ENCODE measurements around the gene UGT1A7.

The UGT1A7 gene

DNA sequence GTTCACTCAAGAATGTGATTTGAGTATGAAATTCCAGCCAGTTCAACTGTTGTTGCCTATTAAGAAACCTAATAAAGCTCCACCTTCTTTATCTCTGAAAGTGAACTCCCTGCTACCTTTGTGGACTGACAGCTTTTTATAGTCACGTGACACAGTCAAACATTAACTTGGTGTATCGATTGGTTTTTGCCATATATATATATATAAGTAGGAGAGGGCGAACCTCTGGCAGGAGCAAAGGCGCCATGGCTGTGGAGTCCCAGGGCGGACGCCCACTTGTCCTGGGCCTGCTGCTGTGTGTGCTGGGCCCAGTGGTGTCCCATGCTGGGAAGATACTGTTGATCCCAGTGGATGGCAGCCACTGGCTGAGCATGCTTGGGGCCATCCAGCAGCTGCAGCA lies 78.3 kb downstream of the UGT1A7 start, which contains the start of gene UGT1A1:
Gene UGT1A1 (plus strand): TSS at position 228 of the 400 bp plus-strand sequence. CDS start 18 bp downstream, at position 246.
- DNase-seq (ENCODE audit: low read depth in 3 of 3), result no peak

DNA sequence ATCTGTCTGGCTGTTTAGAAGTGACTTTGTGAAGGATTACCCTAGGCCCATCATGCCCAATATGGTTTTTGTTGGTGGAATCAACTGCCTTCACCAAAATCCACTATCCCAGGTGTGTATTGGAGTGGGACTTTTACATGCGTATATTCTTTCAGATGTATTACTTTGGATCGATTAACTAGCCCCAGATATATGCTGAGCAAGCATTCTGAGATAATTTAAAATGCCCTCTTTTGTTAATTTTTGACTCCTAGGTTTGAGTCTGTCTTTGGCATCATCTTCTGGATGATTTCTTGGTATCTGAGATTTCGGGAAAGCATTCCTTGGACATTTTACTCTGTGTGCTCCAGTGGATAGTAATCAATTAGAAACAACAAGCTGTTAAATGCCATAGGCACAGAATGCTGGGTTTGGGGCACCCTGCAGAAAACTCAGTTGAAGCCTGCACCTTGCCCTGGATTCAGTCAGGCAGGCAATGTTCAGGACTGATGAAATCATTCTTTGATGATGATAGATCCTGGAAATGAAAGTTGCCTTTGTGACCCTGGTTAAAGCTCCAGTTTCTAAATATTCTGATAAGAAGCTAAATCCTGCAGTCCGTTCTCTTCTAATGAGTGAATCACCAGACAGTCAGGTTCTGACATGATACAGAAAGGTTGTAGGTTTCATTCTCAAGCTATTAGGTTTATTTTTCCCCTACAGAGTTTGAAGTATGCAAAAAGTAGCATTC lies 79.5 kb downstream of the UGT1A7 start:
- no peak for DNase-seq (ENCODE audit: low read depth in 3 of 3)

DNA sequence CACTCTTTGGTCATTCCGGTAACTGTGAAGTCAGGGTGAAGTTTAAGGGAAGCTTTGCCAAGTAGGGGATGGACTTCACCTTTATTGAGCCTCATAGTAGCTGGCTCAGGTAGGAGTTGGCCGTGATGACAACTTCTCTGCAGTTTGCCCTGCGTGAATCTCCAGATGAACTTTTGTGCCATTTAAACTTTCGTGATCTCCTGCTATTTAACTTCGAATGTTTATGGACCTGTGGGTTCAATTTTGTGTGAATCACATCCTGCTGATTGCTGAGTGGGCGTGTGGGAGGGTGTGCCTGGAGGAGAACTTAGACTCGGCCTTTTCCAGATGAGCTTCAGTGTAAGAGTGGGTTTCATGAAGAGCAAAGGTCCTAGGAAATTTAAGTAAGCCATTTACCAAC lies 82.6 kb downstream of the UGT1A7 start:
- DNase-seq (ENCODE audit: low read depth in 3 of 3), result no peak

DNA sequence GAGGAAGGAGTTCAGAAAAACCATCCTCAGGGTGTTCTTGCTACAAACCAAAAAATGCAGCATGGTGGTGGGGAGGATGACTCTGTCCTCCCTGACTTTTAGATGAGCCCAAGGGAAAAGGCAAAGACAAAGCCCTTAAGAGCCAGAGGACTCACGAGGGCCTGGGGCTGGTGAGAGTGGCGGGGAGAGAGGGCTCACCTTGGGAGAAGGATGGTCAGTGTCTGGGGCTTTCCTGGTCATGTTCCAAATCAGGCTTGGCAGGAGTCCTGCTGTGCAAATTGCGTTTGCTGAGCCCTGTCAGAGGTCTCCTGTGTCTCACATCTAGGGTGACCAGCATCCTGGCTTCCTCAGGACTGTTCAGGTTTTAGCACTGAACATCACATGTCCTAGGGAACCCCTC lies 83.1 kb downstream of the UGT1A7 start:
- DNase-seq (ENCODE audit: low read depth in 3 of 3), result no peak

DNA sequence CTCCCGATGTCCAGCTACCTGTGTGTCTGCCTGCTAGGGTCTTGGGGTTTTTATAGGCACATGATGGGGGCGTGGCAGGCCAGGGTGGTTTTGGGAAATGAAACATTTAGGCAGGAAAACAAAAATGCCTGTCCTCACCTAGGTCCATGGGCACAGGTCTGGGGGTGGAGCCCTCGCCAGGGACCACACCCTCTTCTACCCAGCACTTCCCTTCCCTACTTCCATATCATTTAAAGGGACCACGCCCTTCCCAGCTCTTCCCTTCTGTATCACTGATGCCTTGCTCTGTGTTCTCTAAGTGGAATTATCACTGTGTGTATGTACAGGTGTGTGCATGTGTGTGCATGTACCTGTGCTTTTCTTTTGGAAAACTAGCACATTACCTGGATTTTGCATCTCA lies 84.7 kb downstream of the UGT1A7 start:
- DNase-seq (ENCODE audit: low read depth in 3 of 3), result no peak

DNA sequence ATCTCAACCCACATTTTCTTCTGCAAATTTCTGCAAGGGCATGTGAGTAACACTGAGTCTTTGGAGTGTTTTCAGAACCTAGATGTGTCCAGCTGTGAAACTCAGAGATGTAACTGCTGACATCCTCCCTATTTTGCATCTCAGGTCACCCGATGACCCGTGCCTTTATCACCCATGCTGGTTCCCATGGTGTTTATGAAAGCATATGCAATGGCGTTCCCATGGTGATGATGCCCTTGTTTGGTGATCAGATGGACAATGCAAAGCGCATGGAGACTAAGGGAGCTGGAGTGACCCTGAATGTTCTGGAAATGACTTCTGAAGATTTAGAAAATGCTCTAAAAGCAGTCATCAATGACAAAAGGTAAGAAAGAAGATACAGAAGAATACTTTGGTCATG lies 86.4 kb downstream of the UGT1A7 start:
- no peak for DNase-seq (ENCODE audit: low read depth in 3 of 3)

DNA sequence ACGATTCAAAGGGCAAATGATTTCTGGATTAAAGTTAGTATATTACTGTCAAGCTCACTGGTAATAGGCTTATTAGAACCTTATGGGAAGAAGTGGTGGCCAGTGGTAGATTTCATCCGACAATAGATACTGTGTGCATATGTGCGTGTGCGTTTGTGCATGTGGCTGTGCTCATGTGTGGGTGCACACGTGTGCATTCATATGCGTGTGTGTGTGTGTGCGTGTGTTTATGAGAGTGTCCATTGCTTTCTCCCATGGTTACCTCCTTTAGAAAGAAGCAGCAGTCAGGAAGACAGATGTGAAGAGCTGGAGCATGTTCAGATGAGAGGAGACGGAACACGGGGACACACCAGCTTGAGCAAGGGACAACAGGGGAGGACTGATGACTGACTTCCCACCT lies 87.6 kb downstream of the UGT1A7 start:
- no peak for DNase-seq (ENCODE audit: low read depth in 3 of 3)

DNA sequence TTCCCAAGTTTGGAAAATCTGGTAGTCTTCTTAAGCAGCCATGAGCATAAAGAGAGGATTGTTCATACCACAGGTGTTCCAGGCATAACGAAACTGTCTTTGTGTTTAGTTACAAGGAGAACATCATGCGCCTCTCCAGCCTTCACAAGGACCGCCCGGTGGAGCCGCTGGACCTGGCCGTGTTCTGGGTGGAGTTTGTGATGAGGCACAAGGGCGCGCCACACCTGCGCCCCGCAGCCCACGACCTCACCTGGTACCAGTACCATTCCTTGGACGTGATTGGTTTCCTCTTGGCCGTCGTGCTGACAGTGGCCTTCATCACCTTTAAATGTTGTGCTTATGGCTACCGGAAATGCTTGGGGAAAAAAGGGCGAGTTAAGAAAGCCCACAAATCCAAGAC lies 90.5 kb downstream of the UGT1A7 start:
- DNase-seq (ENCODE audit: low read depth in 3 of 3), result no peak

DNA sequence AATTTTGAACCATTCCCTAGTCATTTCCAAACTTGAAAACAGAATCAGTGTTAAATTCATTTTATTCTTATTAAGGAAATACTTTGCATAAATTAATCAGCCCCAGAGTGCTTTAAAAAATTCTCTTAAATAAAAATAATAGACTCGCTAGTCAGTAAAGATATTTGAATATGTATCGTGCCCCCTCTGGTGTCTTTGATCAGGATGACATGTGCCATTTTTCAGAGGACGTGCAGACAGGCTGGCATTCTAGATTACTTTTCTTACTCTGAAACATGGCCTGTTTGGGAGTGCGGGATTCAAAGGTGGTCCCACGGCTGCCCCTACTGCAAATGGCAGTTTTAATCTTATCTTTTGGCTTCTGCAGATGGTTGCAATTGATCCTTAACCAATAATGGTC lies 90.9 kb downstream of the UGT1A7 start:
- no peak for DNase-seq (ENCODE audit: low read depth in 3 of 3)

DNA sequence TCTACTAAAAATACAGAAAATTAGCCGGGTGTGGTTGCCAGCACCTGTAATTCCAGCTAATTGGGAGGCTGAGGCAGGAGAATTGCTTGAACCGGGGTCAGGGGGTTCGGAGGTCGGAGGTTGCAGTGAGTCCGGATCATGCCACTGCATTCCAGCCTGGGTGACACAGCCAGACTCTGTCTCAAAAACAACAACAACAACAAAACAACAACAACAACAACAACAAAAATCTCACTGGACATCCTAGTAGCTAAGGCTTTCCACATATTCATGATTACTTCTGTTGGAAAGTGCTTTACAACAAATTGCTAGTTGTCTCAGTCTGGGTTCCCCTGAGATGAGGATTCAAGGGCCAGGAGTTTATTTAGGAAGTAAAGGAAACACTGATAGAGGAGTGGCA lies 92.2 kb downstream of the UGT1A7 start:
- no peak for DNase-seq (ENCODE audit: low read depth in 3 of 3)

DNA sequence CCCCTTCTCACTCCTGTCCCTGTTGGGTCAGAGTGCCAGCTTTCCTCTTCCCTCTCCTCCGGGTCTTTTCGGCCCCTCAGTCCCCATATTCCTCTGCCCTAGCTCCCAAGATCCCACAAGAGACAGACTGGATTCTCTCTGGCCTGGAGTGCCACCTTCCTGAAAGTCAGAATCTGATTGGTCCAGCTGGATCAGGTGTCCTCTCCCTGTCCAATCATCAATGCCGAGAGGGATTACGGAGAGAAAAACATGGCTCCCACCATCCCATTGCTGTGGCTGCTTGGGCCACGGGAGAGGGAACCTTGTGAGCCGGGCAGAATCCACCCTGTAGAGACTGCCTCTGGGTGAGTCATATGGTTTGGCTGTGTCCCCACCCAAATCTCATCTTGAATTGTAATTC lies 93.7 kb downstream of the UGT1A7 start:
- no peak for DNase-seq (ENCODE audit: low read depth in 3 of 3)

DNA sequence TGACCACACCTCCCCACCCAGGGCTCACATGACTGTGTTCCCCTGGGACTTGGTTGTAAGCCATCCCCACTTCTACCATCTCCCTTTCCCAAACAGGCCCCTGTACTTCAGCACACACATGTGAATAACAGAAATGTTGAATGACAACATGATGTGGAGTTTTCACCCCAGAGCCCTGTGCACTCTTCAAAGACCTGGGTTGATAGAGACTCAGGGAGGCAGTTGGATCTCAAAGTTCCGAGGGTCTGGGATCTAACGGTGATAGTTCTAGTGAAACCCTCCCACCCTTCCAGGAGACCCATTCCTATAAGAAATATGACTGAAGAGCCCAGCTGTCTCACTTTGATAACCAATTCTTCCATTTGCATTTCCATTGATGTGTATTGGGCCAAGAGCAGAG lies 96.3 kb downstream of the UGT1A7 start, which contains the start of gene MROH2A:
Gene MROH2A (plus strand): TSS at position 301 of the 400 bp plus-strand sequence. CDS start 1,029 bp downstream, outside the sequence.
- DNase-seq (ENCODE audit: low read depth in 3 of 3), result no peak

DNA sequence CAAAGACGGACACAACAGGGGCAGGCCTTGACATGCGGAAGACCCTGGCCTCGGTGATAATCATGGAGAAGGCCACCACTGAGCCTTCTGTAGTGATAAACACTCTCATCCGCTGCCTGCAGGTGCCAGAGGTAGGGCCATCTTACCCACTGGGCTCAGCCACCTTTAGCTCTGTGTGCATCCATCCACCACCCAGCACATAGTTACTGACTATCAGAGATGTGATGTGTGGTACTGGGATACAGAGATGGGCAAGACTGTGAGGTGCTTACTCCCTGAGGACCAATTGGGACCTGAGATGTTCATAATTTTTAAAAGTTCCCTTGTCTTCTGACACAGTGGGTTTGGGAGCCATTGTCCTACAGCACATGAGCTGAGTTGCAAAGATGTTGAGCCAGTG lies 98.0 kb downstream of the UGT1A7 start:
- DNase-seq (ENCODE audit: low read depth in 3 of 3), result no peak

DNA sequence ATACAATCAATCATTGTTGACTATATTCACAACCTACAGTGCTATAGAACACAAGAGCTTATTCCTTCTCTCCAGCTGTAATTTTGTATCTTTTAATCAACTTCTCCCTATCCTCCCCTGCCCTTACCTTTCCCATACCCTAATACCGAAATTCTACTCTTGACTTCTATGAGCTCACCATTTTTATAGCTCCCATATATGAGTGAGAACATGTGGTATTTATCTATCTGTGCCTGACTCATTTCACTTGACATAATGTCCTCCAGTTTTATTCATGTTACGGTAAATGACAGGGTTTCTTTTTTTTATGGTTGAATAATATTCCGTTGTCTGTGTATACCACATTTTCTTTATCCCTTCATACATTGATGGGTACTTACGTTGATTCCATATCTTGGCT lies 99.1 kb downstream of the UGT1A7 start:
- no peak for DNase-seq (ENCODE audit: low read depth in 3 of 3)

DNA sequence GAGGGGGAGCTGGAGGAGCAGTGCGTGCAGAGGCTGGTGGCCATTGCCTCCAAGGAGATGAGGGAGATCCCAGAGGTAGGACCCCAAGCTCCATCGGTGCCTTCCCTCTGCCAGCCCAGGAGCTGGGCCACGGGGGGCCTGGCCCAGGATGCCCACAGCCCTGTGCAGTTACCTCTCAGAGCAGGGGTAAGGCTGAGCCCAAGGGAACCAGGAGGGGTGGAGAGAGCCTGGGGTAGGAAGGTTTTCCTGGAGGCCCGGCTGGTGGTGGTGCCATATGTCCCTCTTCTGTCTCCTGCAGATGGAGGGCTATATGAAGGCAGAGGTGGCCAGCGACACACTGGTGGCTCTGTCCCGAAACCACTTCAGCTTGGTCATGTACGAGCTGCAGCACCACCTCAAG lies 107.9 kb downstream of the UGT1A7 start:
- no peak for DNase-seq (ENCODE audit: low read depth in 3 of 3)

DNA sequence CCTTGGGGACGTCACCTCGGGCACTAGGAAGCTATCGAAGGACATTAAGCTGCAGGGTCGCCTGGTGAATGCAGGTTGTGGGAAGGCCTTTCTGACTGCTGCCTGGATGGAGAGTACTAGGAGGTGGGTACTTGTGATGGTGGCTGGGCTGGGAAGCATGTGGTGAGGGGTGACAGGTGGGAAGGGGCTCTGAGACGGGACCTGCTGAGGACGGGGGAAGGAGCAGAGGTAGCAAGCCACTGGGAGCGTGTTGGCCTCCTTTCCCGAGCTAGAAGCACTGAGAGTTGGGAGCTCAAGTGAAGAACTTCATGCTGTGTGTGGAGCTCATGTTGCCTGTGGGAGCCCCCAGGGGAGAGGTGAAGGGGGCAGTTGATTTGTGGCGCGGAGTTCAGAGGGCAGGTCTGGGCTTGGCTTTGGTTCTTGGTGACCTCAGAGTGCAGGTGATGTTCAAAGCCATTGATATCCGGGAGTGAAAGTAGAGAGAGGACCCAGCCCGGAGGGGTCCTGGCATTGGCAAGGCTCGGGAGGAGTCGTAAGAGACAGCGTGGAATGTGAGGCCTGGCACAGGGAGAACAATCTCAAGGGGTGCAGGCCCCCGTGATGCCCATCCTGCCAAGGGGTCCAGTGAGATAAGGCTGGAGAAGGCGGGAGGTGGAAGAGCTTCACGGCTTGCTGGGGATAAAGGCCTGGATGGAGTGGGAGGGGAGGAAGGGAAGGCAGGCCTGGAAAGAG lies 109.6 kb downstream of the UGT1A7 start:
- DNase-seq (ENCODE audit: low read depth in 3 of 3), result no peak

DNA sequence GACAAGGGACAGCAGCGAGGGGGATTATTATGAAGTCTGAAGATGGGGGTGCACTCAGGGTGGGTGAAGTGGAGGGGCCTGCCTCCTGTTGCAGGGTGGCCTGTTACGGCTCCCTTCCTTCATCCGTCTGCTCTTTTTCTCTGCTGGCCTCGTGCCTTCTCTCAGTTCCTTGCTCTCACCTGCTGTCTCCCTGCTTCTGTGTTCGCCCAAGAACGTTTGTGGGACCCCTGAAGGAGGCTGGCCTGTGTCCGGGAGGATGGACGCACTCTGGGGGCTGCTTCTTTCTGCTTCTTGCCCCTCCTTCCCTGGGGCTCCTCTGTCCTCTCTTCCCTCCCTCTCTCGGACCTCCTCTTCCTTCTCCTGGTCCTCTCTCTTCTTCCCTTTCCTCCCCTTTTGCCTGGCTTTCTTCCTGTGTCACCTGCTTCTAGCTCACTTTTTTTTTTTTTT lies 110.2 kb downstream of the UGT1A7 start:
- no peak for DNase-seq (ENCODE audit: low read depth in 3 of 3)

DNA sequence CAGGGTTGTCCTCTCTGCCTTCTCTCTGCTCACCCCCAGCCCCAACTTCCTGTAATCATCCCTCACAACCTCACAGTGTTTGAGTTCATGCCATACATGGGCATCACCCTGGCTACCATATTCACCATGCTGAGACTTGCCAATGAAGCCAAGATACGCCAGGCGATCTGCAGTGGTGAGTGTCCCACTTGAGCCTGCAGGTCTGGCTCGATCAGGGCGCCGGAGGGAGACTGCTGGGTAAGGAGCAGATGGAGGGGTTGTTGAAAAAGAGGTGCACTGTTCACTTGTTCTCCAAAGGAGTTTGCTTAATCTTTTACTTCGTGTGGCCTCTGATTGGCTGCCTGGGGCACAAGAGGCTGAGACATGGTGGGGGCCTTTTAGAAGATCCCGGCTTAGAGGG lies 111.0 kb downstream of the UGT1A7 start:
- no peak for DNase-seq (ENCODE audit: low read depth in 3 of 3)

DNA sequence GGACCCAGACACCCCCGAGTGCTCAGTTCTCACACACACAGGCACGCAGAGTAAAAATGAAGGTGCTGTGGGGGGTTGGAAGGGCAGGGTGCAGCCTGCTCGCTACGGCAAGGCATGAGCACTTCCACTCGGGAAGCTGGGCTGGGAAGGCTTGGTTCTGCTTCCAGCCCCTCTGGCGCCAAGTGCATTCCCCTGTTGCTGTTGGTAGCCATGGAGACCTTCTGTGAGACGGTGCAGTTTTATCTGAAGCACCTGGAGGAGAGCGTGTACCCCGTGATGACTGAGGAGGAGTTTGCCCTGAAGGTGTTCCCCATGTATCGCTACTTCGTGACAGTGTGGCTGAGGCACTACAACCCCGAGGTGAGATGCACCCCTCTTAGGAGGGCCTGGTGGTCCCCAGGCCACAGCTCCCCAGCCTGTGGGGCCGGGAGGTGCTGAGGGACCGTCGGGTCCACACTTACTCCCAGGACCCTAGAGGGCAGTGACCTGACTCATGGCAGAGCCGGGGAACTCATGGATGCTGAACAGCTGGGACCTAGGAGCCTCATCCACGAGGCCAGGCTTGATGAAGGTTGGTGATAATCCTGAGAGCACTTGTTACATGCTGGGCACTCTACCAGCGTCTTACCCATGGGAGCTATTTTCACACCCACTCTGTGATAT lies 111.9 kb downstream of the UGT1A7 start:
- no peak for DNase-seq (ENCODE audit: low read depth in 3 of 3)

DNA sequence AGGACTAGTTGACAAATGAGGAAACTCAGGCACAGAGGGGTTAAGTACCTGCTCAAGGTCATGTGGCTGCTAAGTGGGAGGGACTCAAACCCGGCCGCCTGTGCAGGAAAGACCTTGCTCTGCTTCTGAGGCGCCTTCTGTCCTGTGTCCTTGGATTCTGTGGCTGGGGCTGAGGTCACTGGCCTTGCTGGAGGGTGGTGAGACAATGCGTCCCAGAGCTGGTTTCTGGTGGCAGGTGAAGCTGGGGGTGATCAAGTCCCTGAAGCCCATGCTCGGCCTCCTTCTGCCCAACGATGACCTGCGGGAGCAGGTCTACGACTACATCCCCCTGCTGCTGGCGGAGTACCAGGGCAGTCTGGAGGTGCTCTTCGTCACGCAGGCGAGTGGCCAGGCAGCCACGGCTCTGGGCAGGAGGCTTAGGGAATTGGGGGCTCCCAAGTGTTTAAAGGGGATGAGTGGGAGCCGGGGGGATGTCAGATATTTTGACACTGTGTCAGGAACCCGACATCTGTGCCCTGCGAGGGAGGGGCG lies 112.5 kb downstream of the UGT1A7 start:
- DNase-seq (ENCODE audit: low read depth in 3 of 3), result no peak

DNA sequence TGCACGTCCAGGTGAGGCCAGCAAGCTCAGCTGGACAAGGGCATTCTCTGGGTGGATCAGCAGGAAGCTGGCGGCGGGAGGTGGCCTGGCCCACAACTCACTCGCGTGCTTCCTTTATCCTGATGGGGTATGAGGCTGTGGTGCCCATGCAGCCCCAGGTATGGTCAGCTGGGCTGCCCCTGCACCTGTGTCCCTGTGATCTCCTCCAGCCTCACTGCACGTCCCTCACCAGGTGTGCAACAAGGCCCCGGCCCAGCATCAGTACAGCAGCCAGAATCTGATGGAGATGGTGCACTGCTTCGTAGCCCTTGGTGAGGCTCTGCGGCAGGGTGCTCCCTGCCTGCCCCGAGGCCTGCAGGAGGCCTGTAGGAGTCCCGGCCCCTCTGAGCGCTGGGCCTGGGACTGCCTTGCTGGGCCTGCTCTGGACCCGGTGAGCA lies 114.1 kb downstream of the UGT1A7 start:
- no peak for DNase-seq (ENCODE audit: low read depth in 3 of 3)

DNA sequence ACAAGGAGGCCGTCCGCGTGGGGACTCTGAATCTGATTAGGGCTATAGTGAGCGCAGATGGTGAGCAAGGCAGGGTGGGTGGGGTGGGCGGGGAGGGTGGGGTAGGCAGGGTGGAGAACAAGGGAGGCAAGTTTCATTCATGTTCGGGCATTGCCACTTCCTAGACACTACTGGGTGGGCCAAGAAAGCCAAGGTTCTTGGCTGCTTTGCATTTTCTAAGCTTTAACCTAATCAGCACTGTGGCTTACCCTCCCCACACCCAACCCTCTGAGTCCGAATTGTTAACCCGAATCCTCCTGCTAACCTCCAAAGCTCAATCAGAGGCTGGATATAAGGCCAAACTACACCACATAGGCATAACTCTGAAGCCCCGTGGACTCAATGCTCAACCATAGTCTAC lies 114.6 kb downstream of the UGT1A7 start:
- DNase-seq (ENCODE audit: low read depth in 3 of 3), result no peak
